BJ (cell line): ENCODE results near the gene SARM1. TPM values are rescaled to one million over a fixed set of nuclear protein-coding genes. Genes with fewer than 3 reads are reported as not detected.
A peak's percentile ranks its signal among the peaks of the same experiment; 100 is the strongest.

Experiments
- CTCF ChIA-PET: fragments of 350-600 bp; formaldehyde crosslinking; extraction: SDS; loops from one replicate; lab custom pipeline; 2021; ENCODE audit warnings: antibody characterized with exemption, inconsistent platforms; lab: Yijun Ruan, JAX
- POLR2A ChIA-PET: fragments of 300-600 bp; sonication (Branson Sonifier 250); formaldehyde crosslinking; extraction: SDS; loops from one replicate; lab custom pipeline; 2021; ENCODE audit warnings: antibody characterized with exemption; lab: Charles Lee
- DNase-seq: peaks from one replicate; pipeline ENCODE4 v3.0.0-alpha.2; 2011; ENCODE audit warnings: low read depth
- H3K27me3 ChIP-seq: 2 replicates; pipeline ENCODE4 v1.6.0; 2011; ENCODE audit warnings: low read length; ENCODE audit not compliant: control insufficient read depth, insufficient read depth
- H3K36me3 ChIP-seq: 2 replicates; pipeline ENCODE4 v1.5.1; 2011; ENCODE audit warnings: low read length; ENCODE audit not compliant: control insufficient read depth, insufficient read depth
- H3K4me3 ChIP-seq: 2 replicates; pipeline ENCODE4 v1.5.1; 2011; ENCODE audit warnings: low read depth, mild to moderate bottlenecking, control low read depth, low read length
- polyA plus RNA-seq: library from polyadenylated mRNA; depleted of rRNA; stranded (reverse); fragments of >200 nt; gene quantifications from 2 replicates; pipeline ENCODE4 v1.2.3, GENCODE V29; 2011
- TF ChIP-seq, protein P1 (sequence below): IDR thresholded peaks from 2 replicates; pipeline ENCODE4 v1.5.1; 2011; ENCODE audit warnings: low read depth, mild to moderate bottlenecking, control low read depth, inconsistent platforms, low read length, moderate library complexity; ENCODE audit not compliant: insufficient read depth

Gene SARM1
- polyA plus RNA-seq, 1 experiment = 13.4 TPM

DNA sequence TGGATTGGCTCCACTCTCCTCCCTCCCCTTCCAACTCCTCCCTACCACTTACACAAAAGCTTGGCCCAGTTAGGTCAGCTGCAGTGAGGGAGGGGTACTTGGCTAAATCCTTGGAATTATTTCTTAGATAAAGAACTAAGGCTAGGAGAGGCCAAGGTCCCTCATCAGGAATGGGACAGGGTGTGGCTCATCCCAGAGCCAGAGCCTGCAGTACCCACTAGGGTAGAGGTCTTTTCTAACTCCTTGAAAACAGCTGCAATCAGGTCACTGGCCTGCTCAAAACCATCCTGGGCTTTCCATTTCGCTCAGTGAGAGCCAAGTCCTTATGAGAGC is 36.4 kb downstream of the SARM1 start:
- H3K27me3 ChIP-seq = peaks cover 3% of the 10 kb centered on the region
- H3K4me3 ChIP-seq = no peak overlapping the region
- DNase-seq = no peak
- CTCF ChIA-PET = interaction anchor here (1.0 to 1.2 kb wide), 3 partner anchors 9 to 175 kb away, joined by 3 to 8 read pairs (median 4); no protein-coding TSS in a partner anchor
- no peaks in the 10 kb centered on the region; the same call in 1 of the 2 replicates for H3K36me3 ChIP-seq
- POLR2A ChIA-PET = no interaction called here
- TF ChIP-seq, protein P1, sequence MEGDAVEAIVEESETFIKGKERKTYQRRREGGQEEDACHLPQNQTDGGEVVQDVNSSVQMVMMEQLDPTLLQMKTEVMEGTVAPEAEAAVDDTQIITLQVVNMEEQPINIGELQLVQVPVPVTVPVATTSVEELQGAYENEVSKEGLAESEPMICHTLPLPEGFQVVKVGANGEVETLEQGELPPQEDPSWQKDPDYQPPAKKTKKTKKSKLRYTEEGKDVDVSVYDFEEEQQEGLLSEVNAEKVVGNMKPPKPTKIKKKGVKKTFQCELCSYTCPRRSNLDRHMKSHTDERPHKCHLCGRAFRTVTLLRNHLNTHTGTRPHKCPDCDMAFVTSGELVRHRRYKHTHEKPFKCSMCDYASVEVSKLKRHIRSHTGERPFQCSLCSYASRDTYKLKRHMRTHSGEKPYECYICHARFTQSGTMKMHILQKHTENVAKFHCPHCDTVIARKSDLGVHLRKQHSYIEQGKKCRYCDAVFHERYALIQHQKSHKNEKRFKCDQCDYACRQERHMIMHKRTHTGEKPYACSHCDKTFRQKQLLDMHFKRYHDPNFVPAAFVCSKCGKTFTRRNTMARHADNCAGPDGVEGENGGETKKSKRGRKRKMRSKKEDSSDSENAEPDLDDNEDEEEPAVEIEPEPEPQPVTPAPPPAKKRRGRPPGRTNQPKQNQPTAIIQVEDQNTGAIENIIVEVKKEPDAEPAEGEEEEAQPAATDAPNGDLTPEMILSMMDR = no peak

DNA sequence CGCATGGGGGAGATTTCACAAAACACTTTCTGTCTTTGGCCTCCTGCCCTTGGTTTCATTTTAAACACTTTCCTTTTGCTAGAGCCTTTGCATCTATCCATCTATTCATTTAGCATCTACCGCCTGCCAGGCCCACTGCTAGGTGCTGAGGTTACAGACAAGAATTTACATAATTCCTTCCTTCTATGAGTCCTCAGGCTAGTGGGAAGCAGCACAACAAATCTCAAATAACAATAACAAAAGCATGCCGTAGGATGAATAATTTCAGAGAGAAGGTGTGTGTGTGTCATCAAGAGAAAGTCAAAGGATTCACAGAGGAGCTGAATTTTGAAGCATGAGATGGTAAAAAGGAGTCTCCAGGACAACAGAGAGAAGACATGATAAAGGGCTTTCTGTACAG is 40.6 kb downstream of the SARM1 start:
- Histone ChIP-seq H3K4me3 (no peak overlapping the region), H3K36me3 (no peaks in the 10 kb centered on the region), H3K27me3 (peaks cover 10% of the 10 kb centered on the region)
- TF ChIP-seq, protein P1 = no peak
- DNase-seq = no peak
- ChIA-PET CTCF (no interaction called here), POLR2A (no interaction called here)

DNA sequence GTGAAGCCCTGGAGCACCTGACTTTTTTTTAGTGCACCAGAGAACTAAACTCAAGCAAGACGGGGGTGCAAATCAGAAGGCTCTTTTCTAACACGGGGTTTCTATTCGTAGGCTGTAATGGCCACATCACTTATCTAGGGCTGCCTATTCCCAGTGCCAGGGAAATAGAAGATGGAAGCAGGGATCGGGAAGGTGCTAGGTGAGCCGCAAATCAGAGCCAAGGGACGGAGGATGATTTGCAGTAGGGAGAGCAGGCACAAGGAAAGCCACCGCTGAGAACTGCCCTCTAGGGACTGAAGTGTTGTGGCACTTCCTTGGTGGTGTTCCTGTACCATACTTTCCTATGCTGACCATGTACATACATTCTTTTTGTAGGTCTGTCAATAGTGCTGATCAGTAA is 42.3 kb downstream of the SARM1 start:
- Histone ChIP-seq H3K4me3 (no peak overlapping the region), H3K36me3 (no peaks in the 10 kb centered on the region), H3K27me3 (peaks cover 10% of the 10 kb centered on the region)
- DNase-seq = no peak
- TF ChIP-seq, protein P1 = no peak
- CTCF ChIA-PET = no interaction called here
- POLR2A ChIA-PET = interaction anchor here (0.6 kb wide), 1 partner anchor 13 kb away, joined by 3 read pairs; no protein-coding TSS in a partner anchor

GRCh38 chr17:28415886-28416285 is 44.4 kb downstream of the SARM1 start:
- ChIA-PET POLR2A (no interaction called here), CTCF (interaction anchor here (1.0 to 2.1 kb wide), 12 partner anchors 7 to 610 kb away, joined by 3 to 16 read pairs (median 5); partner anchors contain the start of genes POLDIP2 and SLC46A1)

DNA sequence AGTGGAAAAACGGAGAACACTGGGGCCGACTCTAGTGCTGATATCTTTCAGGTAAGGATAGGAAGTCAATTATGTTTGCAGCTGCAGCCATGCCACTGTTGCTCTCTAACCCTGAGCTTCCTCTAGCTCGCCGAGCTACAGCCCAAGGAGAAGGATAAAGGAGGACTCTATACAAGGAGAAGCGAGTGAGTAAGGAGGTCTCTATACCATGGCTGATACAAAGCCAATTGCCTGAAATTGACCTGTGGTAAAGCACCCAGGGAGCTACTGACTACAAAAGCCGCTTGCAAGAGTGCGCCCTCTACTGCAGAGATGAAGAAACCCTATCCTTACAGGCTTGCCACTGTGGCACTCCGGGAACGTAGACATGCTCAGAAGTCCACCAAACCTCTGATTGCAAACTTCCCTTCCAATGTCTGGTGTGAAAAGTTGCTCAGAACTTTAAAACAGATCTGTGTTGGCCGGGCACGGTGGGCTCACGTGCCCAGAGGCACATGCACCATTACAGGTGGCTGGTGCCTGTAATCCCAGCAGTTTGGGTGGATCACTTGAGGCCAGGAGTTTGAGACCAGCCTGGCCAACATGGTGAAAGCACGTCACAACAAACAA is 45.3 kb downstream of the SARM1 start:
- no peak overlapping the region for H3K4me3 ChIP-seq
- DNase-seq = no peak
- CTCF ChIA-PET = interaction anchor here (0.5 to 2.1 kb wide), 27 partner anchors 8 to 611 kb away, joined by 3 to 16 read pairs (median 4); partner anchors contain the start of genes POLDIP2 and SLC46A1
- TF ChIP-seq, protein P1 = peak; percentile 80
- no peaks in the 10 kb centered on the region for H3K36me3 ChIP-seq
- H3K27me3 ChIP-seq = peaks cover 10% of the 10 kb centered on the region
- POLR2A ChIA-PET = no interaction called here

More at GRCh38 chr17:28415886-28416285, 44.4 kb downstream of the SARM1 start:
- no peak for DNase-seq
- Histone ChIP-seq H3K36me3 (no peaks in the 10 kb centered on the region), H3K4me3 (no peak overlapping the region), H3K27me3 (peaks cover 10% of the 10 kb centered on the region)
- TF ChIP-seq, protein P1 = no peak
